ENCODE data around the gene TRIM25. TPM values are rescaled to one million over a fixed set of nuclear protein-coding genes. Genes with fewer than 3 reads are reported as not detected.

TRIM25 gene
- total RNA-seq, 4 donors from 2014 or later, result 41.4 to 112 (median 78.6) TPM

- ATAC-seq (ENCODE audit: low FRiP score) (no peak), DNase-seq (ENCODE audit: low spot score) (no peak)
- TF ChIP-seq CTCF (IDR thresholded peaks at IDR 0.05), result no peak
These were observed 63.3 kb downstream of the TRIM25 start for GRCh38 chr17:56850591-56850990.

- DNase-seq (ENCODE audit: low spot score) (no peak), ATAC-seq (ENCODE audit: low FRiP score) (no peak)
- TF ChIP-seq CTCF (IDR thresholded peaks at IDR 0.05), result no peak
These were observed 64.7 kb downstream of the TRIM25 start for GRCh38 chr17:56849131-56849530.

GRCh38 chr17:56847106-56847505, 66.7 kb downstream of the TRIM25 start:
- DNase-seq (ENCODE audit: low spot score), result no peak
- no peak for TF ChIP-seq CTCF (IDR thresholded peaks at IDR 0.05)
- ATAC-seq (ENCODE audit: low FRiP score), result no peak

GRCh38 chr17:56845934-56846333, 67.9 kb downstream of the TRIM25 start:
- ATAC-seq (ENCODE audit: low FRiP score) (no peak), DNase-seq (ENCODE audit: low spot score) (no peak)
- no peak for TF ChIP-seq CTCF (IDR thresholded peaks at IDR 0.05)

GRCh38 chr17:56842577-56842976, 71.3 kb downstream of the TRIM25 start:
- DNase-seq (ENCODE audit: low spot score) (no peak), ATAC-seq (ENCODE audit: low FRiP score) (no peak)
- TF ChIP-seq CTCF (IDR thresholded peaks at IDR 0.05), result no peak

GRCh38 chr17:56838687-56839086, 75.2 kb downstream of the TRIM25 start:
- no peak for ATAC-seq (ENCODE audit: low FRiP score)
- no peak for TF ChIP-seq CTCF (IDR thresholded peaks at IDR 0.05)
- DNase-seq (ENCODE audit: low spot score), result no peak

Small RNAs within 50 kb of the gene (small RNA-seq; reads per million reads assigned to genes)
- not detected for gene AC015912.2
- not detected for gene RNU6-1158P

Other genes with a start within 250 kb of the TRIM25 start
- 1 to 10 TPM in 2 of 4 donors, under 1 TPM in 2; 0.44 to 5.4 (median 1.3) TPM for gene C17orf67, start 80.1 kb downstream of the TRIM25 start, total RNA-seq
- 10 to 100 TPM in 1 of 4 donors, 1 to 10 TPM in 3; 5.9 to 19.4 (median 6.8) TPM for gene DGKE, start 79.9 kb downstream of the TRIM25 start, total RNA-seq
- 10 to 100 TPM in 1 of 4 donors, 1 to 10 TPM in 3; 6.7 to 13.4 (median 9.3) TPM for gene COIL, start 47.0 kb upstream of the TRIM25 start, total RNA-seq
- 10 to 100 TPM; 59.6 to 80.9 (median 69.1) TPM for gene SCPEP1, start 64.1 kb upstream of the TRIM25 start, total RNA-seq
- 10 to 100 TPM; 29.4 to 89.0 (median 36.1) TPM for gene AKAP1, start 171.2 kb upstream of the TRIM25 start, total RNA-seq

Measured in omental fat pad (tissue), 4 donors.